ENCODE results near the gene NIPAL1. TPM values are rescaled to one million over a fixed set of nuclear protein-coding genes. Genes with fewer than 3 reads are reported as not detected.
"Not testable (repeated sequence)": the region's sequence is repeated elsewhere in the genome, so short reads cannot be mapped to it uniquely, and the experiment has no call there.

Gene NIPAL1
- total RNA-seq (2014; rRNA removed): 0.71 and 1.7 TPM in 2 replicates
- 0.49 TPM for polyA plus RNA-seq (2012)

GRCh38 chr4:48016141-48017107 is at the start of gene NIPAL1, which contains the start of gene CNGA1:
Gene NIPAL1 (plus strand): TSS chr4:48016772. CDS start chr4:48016840, 68 bp downstream.
Gene CNGA1 (minus strand): TSS chr4:48016681. CDS start chr4:47952689, 63,992 bp downstream.
- peak; percentile 60 for DNase-seq (ENCODE audit: low read depth)

- DNase-seq (ENCODE audit: low read depth): no peak
These were observed 47.7 kb upstream of the NIPAL1 start for GRCh38 chr4:47968847-47969246.

DNA sequence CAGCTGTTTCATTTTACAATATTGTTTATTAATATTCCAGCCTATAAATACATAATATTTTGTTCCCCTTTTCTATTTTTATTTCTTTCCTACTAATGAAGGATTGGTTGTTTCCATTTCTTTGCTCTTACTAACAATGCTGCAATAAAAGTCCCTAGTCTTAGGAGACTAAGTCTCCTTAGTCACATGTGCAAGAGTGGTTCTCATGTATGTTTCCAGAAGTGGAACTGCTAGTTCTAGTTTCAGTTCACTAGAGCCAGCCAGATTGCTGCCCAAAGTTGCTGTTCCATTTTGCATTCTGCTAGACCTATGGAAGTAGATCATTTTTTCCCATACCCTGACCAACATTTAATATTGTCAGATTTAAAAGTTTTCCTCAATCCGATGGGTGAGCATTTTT is 44.4 kb upstream of the NIPAL1 start:
- DNase-seq (ENCODE audit: low read depth): no peak

GRCh38 chr4:47972721-47973120 is 43.9 kb upstream of the NIPAL1 start:
- DNase-seq (ENCODE audit: low read depth): no peak

DNA sequence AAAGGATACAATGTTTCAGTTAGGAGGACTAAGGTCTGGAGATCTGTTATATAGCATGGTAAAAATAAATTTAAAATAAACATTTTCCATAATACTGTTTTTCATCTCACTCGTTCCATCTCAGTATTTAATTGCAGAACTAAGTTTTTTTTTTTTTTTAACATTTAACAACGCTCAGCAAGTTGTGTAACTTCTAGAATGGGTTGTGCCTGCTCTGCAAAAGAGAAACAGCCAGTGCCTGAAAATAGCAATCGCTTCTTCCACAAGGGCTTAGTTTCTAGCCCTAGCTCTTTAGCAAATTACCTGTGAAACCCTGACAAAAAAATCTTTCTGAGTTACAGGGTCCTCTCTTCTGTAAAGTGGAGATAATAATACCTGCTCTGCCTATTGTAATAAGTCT is 42.0 kb upstream of the NIPAL1 start:
- no peak for DNase-seq (ENCODE audit: low read depth)

DNA sequence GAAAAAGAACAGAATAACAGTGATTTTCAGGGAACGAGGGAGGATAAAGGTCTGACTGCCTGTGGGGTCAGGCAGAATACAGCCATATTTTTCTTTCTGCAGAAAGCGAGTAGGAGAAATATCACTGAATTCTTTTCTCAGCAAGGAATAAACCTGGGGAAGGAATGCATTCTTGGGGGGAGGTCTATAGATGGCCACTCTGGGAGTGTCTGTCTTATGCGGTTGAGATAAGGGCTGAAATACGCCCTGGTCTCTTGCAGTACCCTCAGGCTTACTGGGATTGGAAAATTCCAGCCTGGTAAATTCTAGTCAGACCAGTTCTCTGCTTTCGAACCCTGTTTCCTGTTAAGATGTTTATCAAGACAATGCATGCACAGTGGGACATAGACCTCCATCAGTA is 26.4 kb upstream of the NIPAL1 start:
- DNase-seq (ENCODE audit: low read depth): no peak

GRCh38 chr4:47992475-47992874 is 24.1 kb upstream of the NIPAL1 start:
- not testable (repeated sequence) for DNase-seq (ENCODE audit: low read depth)

- DNase-seq (ENCODE audit: low read depth): no peak
These were observed 20.6 kb upstream of the NIPAL1 start for GRCh38 chr4:47996021-47996420.

DNA sequence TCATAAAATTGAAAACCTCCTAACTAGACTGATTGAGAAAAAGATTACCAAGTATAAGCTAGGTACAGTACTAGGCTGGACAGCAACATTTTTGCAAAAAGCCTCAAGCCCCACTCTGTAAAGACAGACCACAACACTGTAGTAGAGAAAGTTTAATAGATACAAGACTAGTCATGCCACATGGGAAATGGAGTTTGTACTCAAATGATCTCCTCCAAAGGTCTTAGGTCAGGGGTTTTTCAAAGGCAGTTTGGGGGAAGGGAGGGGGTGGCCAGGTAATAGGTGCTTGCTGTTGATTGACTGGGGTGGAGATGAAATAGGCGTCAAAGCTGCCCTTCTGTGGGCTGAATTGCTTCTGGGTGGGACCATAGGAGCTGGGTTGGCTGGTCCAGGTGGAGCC is 14.3 kb upstream of the NIPAL1 start:
- no peak for DNase-seq (ENCODE audit: low read depth)

- DNase-seq (ENCODE audit: low read depth): peak; percentile 22
These were observed 13.0 kb upstream of the NIPAL1 start for GRCh38 chr4:48003568-48003967.

- peak; percentile 4 for DNase-seq (ENCODE audit: low read depth)
These were observed 10.8 kb upstream of the NIPAL1 start for GRCh38 chr4:48005781-48006180.

DNA sequence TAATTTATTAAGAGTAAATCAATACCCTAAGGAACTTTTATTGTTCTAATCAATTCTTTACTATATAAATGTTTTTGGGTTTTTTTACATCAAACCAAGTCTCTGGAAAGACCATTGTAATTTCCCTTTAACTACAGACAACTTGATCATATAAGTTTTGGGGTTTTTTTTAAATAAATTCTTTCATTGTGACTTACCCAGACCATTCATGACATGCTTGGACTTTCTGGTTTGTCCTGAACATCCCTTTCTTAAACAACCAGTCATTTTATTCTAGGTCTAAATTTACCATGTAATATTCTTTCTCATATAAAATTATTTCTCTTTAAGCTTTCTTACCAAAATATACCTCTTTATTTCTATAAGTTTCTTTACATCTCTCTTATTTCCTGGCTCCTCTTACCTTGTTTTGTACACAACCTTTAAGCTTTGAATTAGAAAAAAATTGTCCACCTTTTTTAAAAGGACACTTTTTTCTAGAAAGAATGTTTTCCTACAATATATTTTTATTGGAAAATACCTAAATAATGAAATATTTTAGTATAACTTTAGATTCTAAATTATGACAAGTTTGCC is 8.5 kb upstream of the NIPAL1 start:
- peak; percentile 32 for DNase-seq (ENCODE audit: low read depth)

- not testable (repeated sequence) for DNase-seq (ENCODE audit: low read depth)
These were observed 5.7 kb upstream of the NIPAL1 start for GRCh38 chr4:48010906-48011305.

- DNase-seq (ENCODE audit: low read depth): no peak
These were observed 4.8 kb upstream of the NIPAL1 start for GRCh38 chr4:48011722-48012121.

DNA sequence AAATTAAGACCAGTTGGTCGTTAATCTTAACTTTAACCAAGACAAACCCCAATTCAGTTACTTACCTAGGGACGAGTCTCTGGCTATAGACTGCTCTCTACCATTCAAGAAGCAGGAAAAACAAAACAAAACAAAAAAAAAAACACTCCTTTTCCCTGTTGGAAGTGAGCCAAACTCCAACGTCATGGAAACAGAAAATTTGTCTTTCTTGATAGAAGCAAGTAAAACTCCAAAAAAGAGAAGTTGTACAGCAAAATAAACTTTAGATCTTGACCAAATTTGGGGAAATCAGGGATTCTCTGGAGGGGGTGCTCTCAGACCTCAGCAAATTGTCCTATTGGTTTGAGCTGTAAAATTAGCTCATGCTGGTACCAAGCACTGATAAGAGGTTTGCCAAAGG is 3.7 kb upstream of the NIPAL1 start:
- DNase-seq (ENCODE audit: low read depth): no peak

- no peak for DNase-seq (ENCODE audit: low read depth)
These were observed 1.4 kb upstream of the NIPAL1 start for GRCh38 chr4:48015216-48015615.

GRCh38 chr4:48015678-48016077 is 894 bp upstream of the NIPAL1 start:
- no peak for DNase-seq (ENCODE audit: low read depth)

- DNase-seq (ENCODE audit: low read depth): peak; percentile 60
These were observed 568 bp downstream of the NIPAL1 start for GRCh38 chr4:48017108-48017571.

- no peak for DNase-seq (ENCODE audit: low read depth)
These were observed 1.5 kb downstream of the NIPAL1 start for GRCh38 chr4:48018112-48018511.

- DNase-seq (ENCODE audit: low read depth): no peak
These were observed 4.5 kb downstream of the NIPAL1 start for GRCh38 chr4:48021100-48021499.

DNA sequence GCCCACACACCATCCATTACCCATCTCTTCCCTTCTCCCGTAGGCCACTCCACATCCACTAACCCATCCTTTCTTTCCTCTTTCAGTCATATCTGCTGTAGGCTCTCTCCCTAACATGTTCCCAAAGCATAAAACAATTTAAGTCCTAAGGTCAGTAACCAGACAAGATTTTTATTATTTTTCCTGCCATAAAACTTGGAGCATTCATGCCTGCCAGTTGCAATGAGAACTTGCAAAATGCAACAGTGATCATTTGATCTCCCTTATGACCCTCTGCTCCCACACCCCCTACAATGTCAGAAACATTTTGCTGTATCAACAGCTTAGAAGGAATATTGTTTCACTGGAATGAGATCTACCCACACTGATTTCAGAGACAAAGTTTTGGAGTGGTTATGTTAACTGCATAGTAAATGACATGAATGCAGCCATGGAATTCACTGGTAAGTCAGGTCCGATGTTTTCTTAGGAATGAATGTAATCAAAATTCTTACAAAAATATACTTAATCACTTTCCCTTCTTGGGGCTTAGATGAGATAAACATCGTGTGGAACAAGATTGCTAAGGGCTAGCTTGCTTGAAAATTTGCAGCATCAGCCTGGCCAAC is 5.7 kb downstream of the NIPAL1 start:
- no peak for DNase-seq (ENCODE audit: low read depth)

DNA sequence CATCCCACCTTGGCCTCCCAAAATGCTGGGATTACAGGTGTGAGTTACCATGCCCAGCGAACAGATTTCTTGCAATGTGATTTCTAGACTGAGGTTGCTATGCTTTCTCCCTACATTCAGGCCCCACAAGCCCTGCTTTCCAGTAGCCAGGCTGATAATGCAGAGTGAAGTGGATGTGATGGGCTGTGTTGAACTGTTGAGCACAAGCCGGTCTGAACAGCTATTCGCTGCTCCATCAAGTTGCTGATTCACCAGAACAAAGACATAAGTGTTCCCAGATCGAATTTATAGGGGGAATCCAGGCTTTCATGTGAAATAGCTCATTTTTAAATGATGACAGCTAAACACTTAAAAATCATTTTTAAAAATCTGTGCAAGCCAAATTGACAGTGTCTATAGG is 8.0 kb downstream of the NIPAL1 start:
- no peak for DNase-seq (ENCODE audit: low read depth)

Data from LHCN-M2 (cell line).